Coronary artery (tissue), 2 donors: Measurements from ENCODE around the gene THAP5.
"Not testable (repeated sequence)": the region's sequence is repeated elsewhere in the genome, so short reads cannot be mapped to it uniquely, and the experiment has no call there.

Experiments used
- DNase-seq: peaks from one replicate; pipeline ENCODE4 v3.0.0-alpha.2; 2017; ENCODE audit warnings: low spot score
- H3K27ac ChIP-seq, 2 donors: fragments of 200-600 bp; sonication (generic); one replicate each; pipeline ENCODE4 v1.5.1; 2016 to 2019
- H3K4me3 ChIP-seq: fragments of 200-600 bp; sonication (generic); 2 replicates; pipeline ENCODE4 v1.5.1; 2016; ENCODE audit warnings: mild to moderate bottlenecking, moderate library complexity
- CTCF ChIP-seq: fragments of 200-600 bp; sonication (generic); IDR thresholded peaks from one replicate; pipeline ENCODE4 v1.5.1; 2019; ENCODE audit warnings: antibody characterized with exemption

Gene THAP5

GRCh38 chr7:108557191-108557590 is 12.3 kb downstream of the THAP5 start:
- no peak for TF ChIP-seq CTCF
- Histone ChIP-seq H3K27ac (no peak overlapping the region), H3K4me3 (no peak overlapping the region)
- DNase-seq, result no peak

GRCh38 chr7:108556665-108557064 is 12.8 kb downstream of the THAP5 start:
- not testable (repeated sequence) for H3K27ac ChIP-seq, H3K4me3 ChIP-seq, DNase-seq

- H3K4me3 ChIP-seq, H3K27ac ChIP-seq, DNase-seq: not testable (repeated sequence)
These were observed 21.2 kb downstream of the THAP5 start for GRCh38 chr7:108548141-108548896.

DNA sequence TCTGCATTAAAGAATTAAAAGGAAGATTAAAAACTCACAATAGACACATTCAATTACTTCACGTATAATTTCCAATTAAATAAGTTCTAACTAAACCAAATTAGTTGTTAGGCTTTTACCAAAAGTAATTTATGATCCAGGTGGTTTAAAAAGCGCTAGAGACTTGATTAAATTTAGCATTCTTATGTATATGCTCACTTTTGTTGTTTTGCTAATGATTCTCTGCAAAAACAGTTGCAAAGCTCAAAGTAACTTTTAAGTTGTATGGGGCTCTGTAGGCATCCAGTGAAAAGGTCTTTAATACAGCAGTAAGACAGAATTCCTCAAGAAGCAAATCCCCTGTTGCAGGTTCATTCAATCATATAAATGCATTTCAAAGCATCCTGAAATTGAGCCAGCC is 28.0 kb downstream of the THAP5 start:
- no peak for DNase-seq
- Histone ChIP-seq H3K4me3 (no peak overlapping the region), H3K27ac (no peak overlapping the region)
- TF ChIP-seq CTCF, result no peak

DNA sequence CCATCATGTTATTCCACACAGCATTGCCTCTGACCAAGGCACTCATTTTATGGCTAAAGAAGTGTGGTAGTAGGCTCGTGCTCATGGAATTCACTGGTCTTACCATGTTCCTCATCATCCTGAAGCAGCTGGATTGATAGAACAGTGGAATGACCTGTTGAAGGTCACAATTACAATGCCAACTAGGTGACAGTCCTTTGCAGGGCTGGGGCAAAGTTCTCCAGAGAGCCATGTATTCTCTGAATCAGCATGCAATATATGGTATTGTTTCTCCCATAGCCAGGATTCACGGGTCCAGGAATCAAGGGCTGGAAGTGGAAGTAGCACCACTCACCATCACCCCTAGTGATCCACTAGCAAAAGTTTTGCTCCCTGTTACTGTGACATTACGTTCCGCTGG is 30.8 kb downstream of the THAP5 start:
- H3K4me3 ChIP-seq, H3K27ac ChIP-seq, DNase-seq: not testable (repeated sequence)

GRCh38 chr7:108538236-108538635 is 31.3 kb downstream of the THAP5 start:
- H3K27ac ChIP-seq, result not testable (repeated sequence)

DNA sequence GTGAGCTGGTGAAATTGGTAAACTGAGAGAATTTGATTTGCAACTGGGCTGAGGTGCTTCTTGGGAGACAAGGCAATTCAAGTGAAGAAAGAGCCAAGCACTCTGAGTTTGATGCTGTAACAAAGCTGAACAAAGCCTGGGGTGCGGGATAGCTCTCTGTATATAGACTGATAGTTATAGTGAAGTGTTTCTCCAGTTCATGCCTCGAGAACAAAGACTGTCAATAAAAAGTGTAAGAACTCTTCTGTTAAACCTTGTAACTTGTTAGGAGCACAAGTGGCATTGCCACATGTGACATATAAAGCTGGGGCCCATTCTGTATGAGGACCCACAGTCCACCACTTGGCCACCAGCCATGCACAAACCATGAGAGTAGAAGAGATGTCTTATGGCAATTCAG is 32.3 kb downstream of the THAP5 start:
- H3K4me3 ChIP-seq, result no peak overlapping the region
- no peak overlapping the region for H3K27ac ChIP-seq
- no peak for TF ChIP-seq CTCF
- no peak for DNase-seq

More at GRCh38 chr7:108538236-108538635, 31.3 kb downstream of the THAP5 start:
- not testable (repeated sequence) for DNase-seq, H3K4me3 ChIP-seq

DNA sequence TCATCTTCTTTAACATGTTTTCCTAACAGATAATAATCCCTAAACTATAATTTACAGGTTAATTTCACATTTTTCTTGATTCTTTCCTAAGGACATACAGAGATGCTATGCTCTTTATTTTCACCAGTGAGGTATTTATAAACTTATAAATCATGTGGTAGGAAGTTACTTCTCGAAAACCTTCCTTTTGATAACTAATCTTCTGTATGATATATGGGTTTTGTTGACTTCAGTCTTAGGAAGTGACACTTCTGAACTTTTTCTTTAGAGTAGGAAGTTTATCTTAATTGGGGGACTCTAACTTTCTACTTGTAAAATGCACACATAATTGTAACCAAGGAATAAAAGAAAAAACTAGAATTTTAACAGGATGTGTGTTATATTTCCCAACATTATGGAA is 33.8 kb downstream of the THAP5 start:
- H3K27ac ChIP-seq, result no peak overlapping the region
- DNase-seq, result no peak
- H3K4me3 ChIP-seq, result no peak overlapping the region
- no peak for TF ChIP-seq CTCF

DNA sequence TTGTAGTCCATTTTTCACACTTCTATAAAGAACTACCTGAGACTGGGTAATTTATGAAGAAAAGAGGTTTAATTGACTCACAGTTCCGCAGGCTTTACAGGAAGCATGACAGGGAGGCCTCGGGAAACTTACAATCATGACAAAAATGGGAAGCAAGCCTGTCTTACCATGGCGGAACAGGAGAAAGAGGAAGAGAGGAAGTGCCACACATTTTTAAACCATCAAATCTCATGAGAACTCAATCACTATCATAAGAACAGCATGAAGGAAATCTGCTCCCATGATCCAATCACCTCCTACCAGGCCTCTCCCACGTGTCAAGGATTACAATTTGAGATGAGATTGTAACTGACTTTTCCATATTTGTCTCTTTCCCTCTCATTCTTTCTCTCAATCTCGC is 34.2 kb downstream of the THAP5 start:
- Histone ChIP-seq H3K4me3 (no peak overlapping the region), H3K27ac (no peak overlapping the region)
- DNase-seq, result no peak
- TF ChIP-seq CTCF, result no peak
